HUES48 (cell line): ENCODE results near the gene ELF2.
"Not testable (repeated sequence)": the region's sequence is repeated elsewhere in the genome, so short reads cannot be mapped to it uniquely, and the experiment has no call there.

ENCODE experiments used
- H3K27ac ChIP-seq: one replicate; pipeline ENCODE4 v1.7.0; 2013; ENCODE audit warnings: low read depth, low read length, inconsistent platforms
- H3K27me3 ChIP-seq: 2 replicates; pipeline ENCODE4 v1.6.1; 2013; ENCODE audit warnings: mild to moderate bottlenecking, low read length; ENCODE audit not compliant: control insufficient read depth, insufficient read depth
- H3K36me3 ChIP-seq: 2 replicates; pipeline ENCODE4 v1.6.1; 2013; ENCODE audit warnings: low read length; ENCODE audit not compliant: control insufficient read depth, insufficient read depth
- H3K4me1 ChIP-seq: 2 replicates; pipeline ENCODE4 v1.6.1; 2013; ENCODE audit warnings: mild to moderate bottlenecking, low read length; ENCODE audit not compliant: control insufficient read depth, insufficient read depth
- H3K4me3 ChIP-seq: 2 replicates; pipeline ENCODE4 v1.5.1; 2013; ENCODE audit warnings: mild to moderate bottlenecking, low read depth, low read length
- H3K9ac ChIP-seq: 2 replicates; pipeline ENCODE4 v1.6.1; 2013; ENCODE audit warnings: mild to moderate bottlenecking, low read depth, low read length, moderate library complexity
- H3K9me3 ChIP-seq: 2 replicates; pipeline ENCODE4 v1.6.1; 2013; ENCODE audit warnings: low read length; ENCODE audit not compliant: control insufficient read depth, insufficient read depth

The ELF2 gene

DNA sequence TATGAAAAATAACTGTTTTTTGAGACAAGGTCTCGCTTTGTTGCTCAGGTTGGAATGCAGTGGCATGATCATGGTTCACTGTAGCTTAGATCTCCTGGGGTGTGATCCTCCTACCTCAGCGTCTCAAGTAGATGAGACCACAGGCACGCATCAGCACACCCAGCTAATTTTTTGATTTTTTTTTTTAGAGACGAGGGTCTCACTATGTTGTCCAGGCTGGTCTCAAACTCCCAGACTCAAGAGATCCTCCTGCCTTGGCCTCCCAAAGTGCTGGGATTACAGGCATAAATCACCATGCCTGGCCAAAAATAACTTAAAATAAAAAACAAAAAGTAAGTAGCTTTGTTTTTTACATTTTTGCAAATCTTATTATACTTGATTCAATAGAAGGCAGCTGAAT lies 98.1 kb downstream of the ELF2 start:
- no peaks in the 10 kb centered on the region for H3K9me3 ChIP-seq
- H3K4me3 ChIP-seq = no peak overlapping the region
- no peaks in the 10 kb centered on the region for H3K36me3 ChIP-seq
- no peak overlapping the region for H3K9ac ChIP-seq
- H3K4me1 ChIP-seq = no peaks in the 10 kb centered on the region
- no peak overlapping the region for H3K27ac ChIP-seq
- H3K27me3 ChIP-seq = no peaks in the 10 kb centered on the region

DNA sequence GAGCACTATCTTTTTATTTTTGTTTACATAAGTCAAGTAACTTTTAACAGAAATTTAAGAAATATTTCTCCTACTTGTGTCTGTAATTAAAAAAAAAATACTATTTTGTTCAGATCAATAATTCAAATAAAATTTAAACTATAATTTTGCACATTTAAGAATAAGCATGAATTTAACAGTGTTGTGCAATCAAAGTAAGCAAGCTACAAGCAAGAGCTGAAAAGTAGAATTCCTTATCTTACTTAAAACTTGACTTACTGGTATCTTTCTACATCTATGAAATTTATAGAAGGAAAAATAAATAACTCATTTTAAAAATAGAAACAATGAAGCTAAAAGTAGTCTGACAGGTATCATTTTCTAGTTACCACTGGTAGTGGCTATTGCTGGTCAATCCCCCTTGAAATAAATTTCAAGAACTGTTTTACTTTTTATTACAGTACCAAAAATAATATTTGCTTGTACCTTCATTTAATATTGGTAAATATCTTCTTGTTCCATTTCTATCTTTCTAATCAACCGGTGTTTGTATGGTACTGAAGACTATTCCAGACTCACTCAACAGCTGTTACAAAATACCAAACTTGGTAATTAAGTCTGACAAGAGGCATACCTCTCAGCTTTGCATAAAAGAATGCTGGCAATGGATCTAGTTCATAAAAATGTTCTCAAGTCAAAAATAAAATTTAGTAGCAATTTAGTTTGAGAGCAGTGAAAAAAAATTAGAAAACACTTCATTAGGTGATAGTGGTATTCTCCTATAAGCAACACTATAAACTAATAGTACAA lies 99.3 kb downstream of the ELF2 start:
- Histone ChIP-seq H3K4me1 (no peaks in the 10 kb centered on the region), H3K27ac (no peak overlapping the region), H3K9me3 (no peaks in the 10 kb centered on the region), H3K9ac (no peak overlapping the region), H3K4me3 (no peak overlapping the region), H3K36me3 (peaks cover 9% of the 10 kb centered on the region), H3K27me3 (no peaks in the 10 kb centered on the region)

DNA sequence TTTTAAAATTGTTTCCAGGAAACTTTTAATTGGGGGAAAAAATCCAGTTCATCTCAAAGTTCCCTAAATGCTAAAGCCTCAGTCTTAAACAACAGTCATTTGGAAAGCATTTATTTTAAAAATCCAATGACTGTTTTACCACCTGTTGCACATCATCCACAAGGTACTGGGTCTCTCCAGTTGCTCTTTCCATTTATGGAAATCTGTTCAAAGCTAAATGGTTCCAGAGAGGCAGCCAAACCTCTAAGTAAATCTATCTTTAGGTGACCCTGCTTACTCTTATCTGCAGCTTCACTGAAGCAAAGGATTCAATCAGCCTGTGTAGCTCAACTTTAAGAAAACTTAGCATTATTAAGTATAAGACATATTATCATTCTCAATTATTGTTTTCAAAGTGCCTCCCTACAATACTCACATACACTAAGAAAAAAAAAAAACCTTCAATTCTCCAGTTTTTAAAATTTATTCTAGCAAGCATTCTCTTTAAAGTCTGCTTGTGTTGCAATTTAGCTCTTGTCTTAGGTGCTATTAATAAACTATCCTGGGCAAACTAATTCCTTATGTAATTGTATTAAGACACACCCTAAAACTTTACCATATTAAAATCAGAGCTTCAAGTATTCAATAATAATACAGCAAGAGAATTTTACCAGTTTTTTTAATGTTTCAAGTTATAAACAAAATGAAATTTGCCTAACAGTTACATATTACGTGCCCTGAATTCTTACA lies 100.8 kb downstream of the ELF2 start:
- H3K27ac ChIP-seq = no peak overlapping the region
- no peaks in the 10 kb centered on the region for H3K27me3 ChIP-seq
- no peak overlapping the region for H3K4me3 ChIP-seq
- no peaks in the 10 kb centered on the region for H3K9me3 ChIP-seq
- peaks cover 25% of the 10 kb centered on the region for H3K36me3 ChIP-seq
- no peak overlapping the region for H3K9ac ChIP-seq
- no peaks in the 10 kb centered on the region for H3K4me1 ChIP-seq

DNA sequence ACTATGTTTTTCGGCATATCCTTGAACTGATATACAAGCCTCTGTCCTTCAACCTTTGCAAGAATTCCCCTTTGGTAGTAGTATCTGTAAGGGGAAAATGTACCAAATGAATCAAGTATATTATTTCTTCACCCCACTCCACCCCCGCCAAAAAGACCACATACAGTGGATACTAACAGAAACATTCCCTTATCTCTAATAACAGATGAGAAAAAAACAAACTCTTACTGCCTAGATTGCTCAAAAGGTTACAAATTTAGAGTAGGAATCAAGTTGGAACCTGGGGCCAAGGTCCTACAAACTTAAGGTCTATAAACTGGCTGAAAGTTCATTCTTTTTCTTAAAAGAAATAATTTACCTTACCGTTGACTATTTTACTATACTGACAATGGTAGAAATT lies 116.4 kb downstream of the ELF2 start:
- Histone ChIP-seq H3K36me3 (peaks cover 92% of the 10 kb centered on the region), H3K27me3 (no peaks in the 10 kb centered on the region), H3K4me1 (no peaks in the 10 kb centered on the region), H3K27ac (no peak overlapping the region), H3K4me3 (no peak overlapping the region), H3K9me3 (no peaks in the 10 kb centered on the region), H3K9ac (no peak overlapping the region)

DNA sequence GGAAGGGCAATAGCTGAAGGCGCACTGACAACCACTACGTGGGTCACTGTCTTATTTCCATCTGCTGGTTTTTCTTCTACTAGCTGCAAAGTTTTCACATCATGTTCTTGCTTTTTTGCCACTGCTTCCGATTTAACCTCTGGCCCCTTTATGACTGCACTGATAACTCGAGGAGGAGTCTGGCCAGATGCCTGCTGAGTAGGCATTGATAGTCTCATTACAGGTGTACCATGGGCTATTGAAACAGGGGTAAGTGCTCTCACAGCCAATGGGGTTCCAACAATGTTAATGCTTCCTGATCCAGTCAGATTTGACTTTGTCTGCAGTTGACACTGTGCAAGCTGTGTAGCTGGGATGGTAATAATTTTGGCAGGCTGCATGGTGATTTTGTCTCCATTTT lies 118.0 kb downstream of the ELF2 start:
- peaks cover 79% of the 10 kb centered on the region for H3K36me3 ChIP-seq
- not testable (repeated sequence) for H3K4me1 ChIP-seq, H3K27me3 ChIP-seq, H3K27ac ChIP-seq, H3K9me3 ChIP-seq, H3K9ac ChIP-seq, H3K4me3 ChIP-seq

DNA sequence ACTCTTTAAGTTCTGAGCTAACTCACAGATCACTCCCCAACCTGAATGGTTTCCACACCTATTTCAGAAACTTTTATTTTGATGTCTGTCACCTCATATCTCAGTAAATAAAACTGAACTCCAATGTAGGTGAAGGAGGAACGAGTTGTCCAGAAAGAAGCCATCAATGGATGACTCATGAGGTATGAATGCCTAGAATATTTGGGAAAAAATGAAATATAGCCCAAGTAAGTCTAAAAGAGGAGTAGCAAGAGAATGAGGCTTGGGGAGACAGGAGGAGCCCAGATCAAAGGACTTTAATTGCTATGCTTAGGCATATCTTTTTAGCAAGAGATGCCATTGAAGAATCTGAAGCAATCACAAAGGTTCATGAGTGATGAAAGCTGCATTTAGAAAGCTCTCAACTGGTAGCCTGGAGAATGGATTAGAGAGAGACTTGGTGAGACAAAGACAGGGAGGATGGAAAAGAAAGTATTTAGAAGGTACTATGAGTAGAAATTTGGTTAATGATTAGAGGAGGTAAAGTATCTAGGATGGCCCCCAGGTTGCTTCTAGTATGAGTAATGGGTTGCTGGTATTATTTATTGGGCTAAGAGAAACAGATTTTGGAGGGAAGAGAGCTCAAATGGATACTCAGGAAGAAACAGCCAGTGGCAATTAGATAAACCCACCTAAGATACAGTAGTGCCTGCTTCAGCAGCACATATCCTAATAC lies 122.1 kb downstream of the ELF2 start:
- Histone ChIP-seq H3K27me3 (no peaks in the 10 kb centered on the region), H3K9ac (no peak overlapping the region), H3K9me3 (no peaks in the 10 kb centered on the region), H3K36me3 (peaks cover 42% of the 10 kb centered on the region), H3K27ac (no peak overlapping the region), H3K4me1 (peaks cover 7% of the 10 kb centered on the region; the same call in 1 of the 2 replicates), H3K4me3 (no peak overlapping the region)

DNA sequence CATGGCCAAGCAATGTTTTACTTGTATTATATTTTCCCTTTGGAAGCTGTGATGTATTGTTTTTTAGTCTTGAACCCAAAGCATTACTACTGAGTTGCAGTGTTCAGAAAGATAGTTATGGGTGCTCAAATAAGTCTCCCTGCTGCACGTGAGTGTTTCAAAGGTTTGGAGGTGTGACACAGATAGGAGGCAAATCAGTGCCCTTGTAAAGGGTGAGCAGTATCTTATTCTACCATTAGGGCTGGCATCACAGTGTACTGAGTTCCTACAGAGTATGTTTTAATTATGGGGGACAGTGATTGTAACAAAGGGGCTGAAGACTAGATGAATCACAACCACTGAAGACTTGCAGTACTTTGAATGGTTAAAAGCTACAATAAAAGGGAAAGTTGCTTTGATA lies 123.1 kb downstream of the ELF2 start:
- H3K9me3 ChIP-seq = no peaks in the 10 kb centered on the region
- no peak overlapping the region for H3K27ac ChIP-seq
- H3K4me1 ChIP-seq = peaks cover 7% of the 10 kb centered on the region; the same call in 1 of the 2 replicates
- H3K4me3 ChIP-seq = no peak overlapping the region
- no peaks in the 10 kb centered on the region for H3K27me3 ChIP-seq
- peaks cover 31% of the 10 kb centered on the region for H3K36me3 ChIP-seq
- no peak overlapping the region for H3K9ac ChIP-seq

DNA sequence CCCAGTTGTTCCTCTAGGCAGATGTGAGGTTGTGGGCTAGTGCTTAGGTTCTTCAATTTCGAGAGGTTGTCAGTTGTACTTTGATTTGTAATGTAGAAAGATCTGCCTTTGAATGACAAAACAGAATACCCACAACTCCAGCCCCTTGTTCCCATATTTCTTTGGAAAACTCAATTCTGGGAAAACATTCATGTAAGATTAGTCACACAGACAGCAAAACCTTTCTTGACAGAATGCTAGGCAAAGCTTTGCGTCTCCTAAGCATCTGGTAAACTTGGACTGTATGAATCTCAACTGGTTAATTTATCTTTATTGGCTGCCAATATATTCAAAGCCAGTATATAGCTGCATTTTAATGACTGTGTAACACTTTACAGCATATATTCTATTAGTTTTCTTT lies 126.6 kb downstream of the ELF2 start:
- H3K9me3 ChIP-seq = no peaks in the 10 kb centered on the region
- H3K27ac ChIP-seq = peak overlapping the region; percentile 60
- peaks cover 31% of the 10 kb centered on the region for H3K36me3 ChIP-seq

DNA sequence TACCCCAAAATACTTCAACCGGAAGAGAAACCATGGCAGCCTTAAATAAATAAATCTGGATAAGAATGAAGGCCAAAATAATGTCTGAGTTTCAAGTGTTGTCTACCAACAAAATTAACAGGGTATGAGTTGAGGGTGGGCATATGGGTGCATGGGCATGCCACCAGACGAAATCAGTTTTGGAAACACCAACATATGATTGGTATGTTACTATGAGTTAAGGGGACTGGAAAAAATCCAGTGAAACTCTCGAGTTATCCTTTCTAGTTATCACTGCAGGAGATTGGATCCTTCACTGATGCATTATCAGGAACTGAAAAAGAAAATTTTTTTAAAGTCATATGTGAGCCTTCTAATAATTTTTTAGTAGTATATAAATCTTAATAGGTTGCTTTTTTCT lies 129.0 kb downstream of the ELF2 start:
- no peaks in the 10 kb centered on the region for H3K27me3 ChIP-seq
- peaks cover 51% of the 10 kb centered on the region for H3K36me3 ChIP-seq
- peaks cover 7% of the 10 kb centered on the region; the same call in 1 of the 2 replicates for H3K4me1 ChIP-seq
- no peak overlapping the region for H3K27ac ChIP-seq
- H3K9ac ChIP-seq = no peak overlapping the region
- H3K9me3 ChIP-seq = no peaks in the 10 kb centered on the region
- H3K4me3 ChIP-seq = no peak overlapping the region

More for the DNA sequence above, 126.6 kb downstream of the ELF2 start:
- Histone ChIP-seq H3K9ac (no peak overlapping the region), H3K4me3 (no peak overlapping the region), H3K4me1 (peaks cover 7% of the 10 kb centered on the region; the same call in 1 of the 2 replicates), H3K27me3 (no peaks in the 10 kb centered on the region)

DNA sequence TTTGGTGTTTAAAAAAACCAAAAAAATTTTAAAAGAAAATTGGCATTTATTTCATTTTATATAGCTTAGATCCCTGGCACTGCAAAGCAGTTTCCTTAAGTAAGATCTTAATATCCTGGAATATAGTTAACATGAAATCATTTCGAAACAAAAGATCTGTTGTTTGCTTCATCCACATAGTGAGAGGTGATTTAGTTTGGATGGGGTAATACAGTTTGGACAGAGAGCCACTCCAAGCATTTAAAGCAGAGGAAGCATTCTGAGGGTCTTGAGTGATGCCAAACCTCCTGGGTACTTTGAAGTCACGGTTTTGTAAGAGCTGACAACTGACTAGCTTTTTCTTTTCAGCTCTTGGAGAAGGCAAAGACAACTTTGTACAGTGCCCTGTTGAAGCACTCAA lies 132.7 kb downstream of the ELF2 start:
- Histone ChIP-seq H3K4me1 (no peaks in the 10 kb centered on the region), H3K9ac (no peak overlapping the region), H3K36me3 (peaks cover 59% of the 10 kb centered on the region), H3K27me3 (no peaks in the 10 kb centered on the region), H3K27ac (no peak overlapping the region), H3K4me3 (no peak overlapping the region), H3K9me3 (no peaks in the 10 kb centered on the region)

DNA sequence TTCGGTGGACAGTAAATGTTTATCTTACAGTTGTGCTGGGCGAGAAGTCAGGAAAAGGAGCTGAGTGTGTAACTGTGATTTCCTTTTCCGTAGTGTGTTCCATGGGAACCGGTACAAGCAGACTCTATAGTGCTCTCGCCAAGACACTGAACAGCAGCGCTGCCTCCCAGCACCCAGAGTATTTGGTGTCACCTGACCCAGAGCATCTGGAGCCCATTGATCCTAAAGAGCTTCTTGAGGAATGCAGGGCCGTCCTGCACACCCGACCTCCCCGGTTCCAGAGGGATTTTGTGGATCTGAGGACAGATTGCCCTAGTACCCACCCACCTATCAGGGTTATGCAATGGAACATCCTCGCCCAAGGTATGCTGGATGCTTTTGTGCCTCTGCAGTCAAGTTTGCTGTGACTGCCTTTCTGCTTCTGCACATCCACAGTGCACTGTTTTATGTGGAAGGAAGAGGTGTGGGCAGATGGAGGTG lies 134.0 kb downstream of the ELF2 start:
- Histone ChIP-seq H3K4me3 (no peak overlapping the region), H3K4me1 (no peaks in the 10 kb centered on the region), H3K27ac (no peak overlapping the region), H3K27me3 (no peaks in the 10 kb centered on the region), H3K36me3 (peaks cover 50% of the 10 kb centered on the region), H3K9ac (no peak overlapping the region), H3K9me3 (no peaks in the 10 kb centered on the region)
